HL-60 (cell line): Measurements from ENCODE around the gene ANXA2R.

ENCODE experiments used
- CTCF ChIP-seq: IDR thresholded peaks from one replicate; pipeline ENCODE4 v1.5.1; 2011; ENCODE audit warnings: low read length, control low read depth, inconsistent platforms; ENCODE audit not compliant: insufficient read depth
- REST ChIP-seq: IDR thresholded peaks from 2 replicates; pipeline ENCODE4 v1.6.1; 2012; ENCODE audit warnings: low read depth; ENCODE audit not compliant: insufficient replicate concordance

- TF ChIP-seq CTCF (no peak), REST (no peak)
These were observed 23.8 kb downstream of the ANXA2R start for GRCh38 chr5:43016217-43016779.
